ENCODE measurements around the gene PPP2R3B. TPM values are rescaled to one million over a fixed set of nuclear protein-coding genes. Genes with fewer than 3 reads are reported as not detected.

The PPP2R3B gene
- polyA plus RNA-seq, 1 donor = 282 TPM

GRCh38 chrX:370244-370962 lies 16.3 kb downstream of the PPP2R3B start:
- no peak for DNase-seq

- DNase-seq = no peak
These were observed 17.1 kb downstream of the PPP2R3B start for GRCh38 chrX:369563-370101.

GRCh38 chrX:368811-369562 lies 17.7 kb downstream of the PPP2R3B start:
- DNase-seq = no peak

GRCh38 chrX:367866-368265 lies 18.8 kb downstream of the PPP2R3B start:
- DNase-seq = no peak

- no peak for DNase-seq
These were observed 19.4 kb downstream of the PPP2R3B start for GRCh38 chrX:367349-367748.

- no peak for DNase-seq
These were observed 22.9 kb downstream of the PPP2R3B start for GRCh38 chrX:363621-364375.

GRCh38 chrX:362937-363620 lies 23.6 kb downstream of the PPP2R3B start:
- DNase-seq = no peak

GRCh38 chrX:362351-362750 lies 24.4 kb downstream of the PPP2R3B start:
- no peak for DNase-seq

- DNase-seq = no peak
These were observed 25.2 kb downstream of the PPP2R3B start for GRCh38 chrX:361231-362145.

GRCh38 chrX:360496-361150 lies 26.1 kb downstream of the PPP2R3B start:
- no peak for DNase-seq

- DNase-seq = no peak
These were observed 28.0 kb downstream of the PPP2R3B start for GRCh38 chrX:358651-359143.

- no peak for DNase-seq
These were observed 28.8 kb downstream of the PPP2R3B start for GRCh38 chrX:357693-358471.

- DNase-seq = no peak
These were observed 29.5 kb downstream of the PPP2R3B start for GRCh38 chrX:357035-357692.

- DNase-seq = no peak
These were observed 30.2 kb downstream of the PPP2R3B start for GRCh38 chrX:356385-357034.

- DNase-seq = no peak
These were observed 31.2 kb downstream of the PPP2R3B start for GRCh38 chrX:355329-356050.

GRCh38 chrX:353566-354535 lies 32.9 kb downstream of the PPP2R3B start:
- no peak for DNase-seq
